Measurements from ENCODE around the gene HK2. TPM values are rescaled to one million over a fixed set of nuclear protein-coding genes. Genes with fewer than 3 reads are reported as not detected.

Gene HK2
- total and polyA plus RNA-seq, 2 donors (not counting 3 experiments of a cell fraction or from before 2014, with no cell fraction given): 3.4 to 13.0 TPM

DNA sequence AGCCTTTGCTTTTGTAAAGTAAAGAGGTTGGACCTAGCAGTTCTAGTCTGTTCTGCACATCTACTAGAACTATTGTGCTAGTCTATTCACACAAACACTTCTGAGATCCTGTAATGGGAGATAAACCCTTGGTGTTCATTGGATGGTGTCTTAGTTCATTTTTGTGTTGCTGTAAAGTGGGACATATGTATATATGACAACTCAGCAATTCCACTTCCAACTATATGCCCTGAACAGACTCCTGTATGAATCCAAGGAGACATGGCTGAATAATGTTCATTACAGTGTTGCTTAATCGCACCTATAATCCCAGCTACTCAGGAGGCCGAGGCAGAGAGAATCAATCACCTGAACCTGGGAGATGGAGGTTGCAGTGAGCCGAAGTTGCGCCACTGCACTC lies 23.3 kb downstream of the HK2 start:
- H3K9ac ChIP-seq (replicated peaks; ENCODE audit: extremely low read depth, insufficient read depth, low read length): no peak overlapping the region
- CTCF ChIA-PET: interaction anchor here (0.9 kb wide), 1 partner anchor 15 kb away, joined by 4 read pairs; no protein-coding TSS in a partner anchor
- H3K9me3 ChIP-seq (replicated peaks; ENCODE audit: control insufficient read depth, insufficient read depth, low read length): no peaks in the 10 kb centered on the region
- no peaks in the 10 kb centered on the region for H4K20me1 ChIP-seq (replicated peaks; ENCODE audit: control insufficient read depth, extremely low read depth, insufficient read depth, low read length)
- no peaks in the 10 kb centered on the region for H3K79me2 ChIP-seq (ENCODE audit: control insufficient read depth, insufficient read depth, low read length)
- H3K27me3 ChIP-seq (ENCODE audit: control insufficient read depth in 2 of 2, insufficient read depth in 2 of 2, low read length in 2 of 2): no peaks in the 10 kb centered on the region
- POLR2A ChIA-PET: no interaction called here
- intact Hi-C loops (cut with micrococcal nuclease): no loop called here
- FAIRE-seq (no peak), DNase-seq (ENCODE audit: low read depth, low spot score) (no peak)
- dilution Hi-C loops (cut with MboI; ENCODE audit: extremely low pct_ligation_motif_present, low sequenced_read_pairs): no loop called here
- H3K36me3 ChIP-seq (ENCODE audit: control insufficient read depth in 2 of 2, extremely low read depth in 1 of 2, insufficient read depth in 2 of 2, low read length in 2 of 2): peaks cover 0 to 3% of the 10 kb centered on the region in 2 experiments
- no peak for TF ChIP-seq FOS (IDR thresholded peaks at IDR 0.05; ENCODE audit: borderline replicate concordance, insufficient read depth, low read length)
- no peak for TF ChIP-seq POLR2A (IDR thresholded peaks at IDR 0.05; ENCODE audit: low read depth, low read length)
- no peak for TF ChIP-seq MAX (IDR thresholded peaks at IDR 0.05; ENCODE audit: insufficient read depth, insufficient read length)
- no peak for TF ChIP-seq JUN (IDR thresholded peaks at IDR 0.05; ENCODE audit: borderline replicate concordance, insufficient read depth, insufficient read length, low read depth)
- no peak for TF ChIP-seq CTCF (IDR thresholded peaks at IDR 0.05; ENCODE audit: extremely low read depth in 1 of 2, insufficient read depth in 1 of 2, low read depth in 1 of 2, low read length in 2 of 2)
- TF ChIP-seq MYC (IDR thresholded peaks at IDR 0.05; ENCODE audit: low read depth, low read length): no peak
- no peak for TF ChIP-seq EZH2 (IDR thresholded peaks at IDR 0.05; ENCODE audit: borderline replicate concordance, low read depth, low read length, severe bottlenecking)
- no peak for TF ChIP-seq POLR2AphosphoS5 (IDR thresholded peaks at IDR 0.05; ENCODE audit: insufficient read depth, low read depth, low read length)
- no peak for TF ChIP-seq GATA2 (IDR thresholded peaks at IDR 0.05; ENCODE audit: insufficient read depth, insufficient read length, low read depth, low read length)
- H3K4me1 ChIP-seq (ENCODE audit: control insufficient read depth, extremely low read depth, insufficient read depth, low read length): no peaks in the 10 kb centered on the region
- no TSS peak for BruUV-seq (replicated peaks)
- H3K4me3 ChIP-seq (replicated peaks in 1 of 3; ENCODE audit: insufficient read depth in 1 of 3, low read depth in 1 of 3, low read length in 3 of 3): no peak overlapping the region
- H3K27ac ChIP-seq (ENCODE audit: insufficient read depth, low read depth, low read length): no peak overlapping the region
- H3K4me2 ChIP-seq (ENCODE audit: insufficient read depth, low read length): no peak overlapping the region
- H3K9me1 ChIP-seq (replicated peaks; ENCODE audit: control insufficient read depth, extremely low read depth, insufficient read depth, low read length): no peaks in the 10 kb centered on the region
- H2AFZ ChIP-seq (ENCODE audit: low read depth, low read length): no peak overlapping the region
